Activated CD8-positive, alpha-beta memory T cell treated with anti-CD3 and anti-CD28 coated beads, Interleukin-2, amount 50 U/mL, for 48 hours (primary cell): ENCODE data around the gene FOCAD.

Source experiments
- DNase-seq: peaks from one replicate; pipeline ENCODE4 v3.0.0-alpha.2; 2020

The FOCAD gene

GRCh38 chr9:21029661-21030060 is 345.6 kb downstream of the FOCAD start:
- DNase-seq = no peak

- no peak for DNase-seq
Observed at GRCh38 chr9:21030389-21031035, 346.5 kb downstream of the FOCAD start.

GRCh38 chr9:21031091-21031807 is 347.2 kb downstream of the FOCAD start, which contains the start of gene HACD4:
Gene HACD4 (minus strand): TSS chr9:21031640. CDS start chr9:21031590, 50 bp downstream.
- DNase-seq = peak; percentile 80

GRCh38 chr9:21031808-21032183 is 347.7 kb downstream of the FOCAD start:
- no peak for DNase-seq

- DNase-seq = no peak
Observed at GRCh38 chr9:21037278-21037677, 353.2 kb downstream of the FOCAD start.

- DNase-seq = no peak
Observed at GRCh38 chr9:21039302-21039701, 355.2 kb downstream of the FOCAD start.

GRCh38 chr9:21042466-21042865 is 358.4 kb downstream of the FOCAD start:
- DNase-seq = no peak

- no peak for DNase-seq
Observed at GRCh38 chr9:21043841-21044240, 359.8 kb downstream of the FOCAD start.
